ENCODE measurements around the gene LAMB4.

Gene LAMB4

DNA sequence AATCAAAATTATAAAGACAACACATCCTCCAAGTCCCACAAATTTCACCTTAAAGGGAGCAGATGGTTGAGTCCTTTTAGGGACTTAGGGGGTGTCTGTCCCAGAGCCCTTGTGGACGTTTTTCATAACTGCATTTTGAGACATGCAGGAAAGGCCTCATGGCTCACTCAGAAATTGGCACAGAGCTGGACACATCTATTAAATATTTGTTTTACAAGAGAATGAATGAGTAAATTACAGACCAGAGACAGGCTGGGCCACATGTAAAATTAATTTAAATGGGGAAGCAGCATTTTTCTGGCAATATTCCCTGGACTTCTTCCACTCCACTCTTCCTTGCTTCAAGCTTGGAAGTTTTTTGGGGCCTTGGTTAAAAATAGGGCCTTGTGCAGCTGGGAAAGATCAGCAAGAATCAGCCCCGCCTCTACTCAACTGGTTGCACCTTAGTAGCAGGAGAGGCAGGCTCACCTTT, 147.2 kb downstream of the LAMB4 start:
- TF ChIP-seq, protein P1, sequence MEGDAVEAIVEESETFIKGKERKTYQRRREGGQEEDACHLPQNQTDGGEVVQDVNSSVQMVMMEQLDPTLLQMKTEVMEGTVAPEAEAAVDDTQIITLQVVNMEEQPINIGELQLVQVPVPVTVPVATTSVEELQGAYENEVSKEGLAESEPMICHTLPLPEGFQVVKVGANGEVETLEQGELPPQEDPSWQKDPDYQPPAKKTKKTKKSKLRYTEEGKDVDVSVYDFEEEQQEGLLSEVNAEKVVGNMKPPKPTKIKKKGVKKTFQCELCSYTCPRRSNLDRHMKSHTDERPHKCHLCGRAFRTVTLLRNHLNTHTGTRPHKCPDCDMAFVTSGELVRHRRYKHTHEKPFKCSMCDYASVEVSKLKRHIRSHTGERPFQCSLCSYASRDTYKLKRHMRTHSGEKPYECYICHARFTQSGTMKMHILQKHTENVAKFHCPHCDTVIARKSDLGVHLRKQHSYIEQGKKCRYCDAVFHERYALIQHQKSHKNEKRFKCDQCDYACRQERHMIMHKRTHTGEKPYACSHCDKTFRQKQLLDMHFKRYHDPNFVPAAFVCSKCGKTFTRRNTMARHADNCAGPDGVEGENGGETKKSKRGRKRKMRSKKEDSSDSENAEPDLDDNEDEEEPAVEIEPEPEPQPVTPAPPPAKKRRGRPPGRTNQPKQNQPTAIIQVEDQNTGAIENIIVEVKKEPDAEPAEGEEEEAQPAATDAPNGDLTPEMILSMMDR (IDR thresholded peaks at IDR 0.05; ENCODE audit: control insufficient read depth, extremely low read depth, insufficient read depth), result peak; percentile 30; the same call in 1 of the 2 replicates
- peak; percentile 79 for DNase-seq (ENCODE audit: low read depth)
- no peak overlapping the region for H3K4me3 ChIP-seq (ENCODE audit: low read depth, low read length)

DNA sequence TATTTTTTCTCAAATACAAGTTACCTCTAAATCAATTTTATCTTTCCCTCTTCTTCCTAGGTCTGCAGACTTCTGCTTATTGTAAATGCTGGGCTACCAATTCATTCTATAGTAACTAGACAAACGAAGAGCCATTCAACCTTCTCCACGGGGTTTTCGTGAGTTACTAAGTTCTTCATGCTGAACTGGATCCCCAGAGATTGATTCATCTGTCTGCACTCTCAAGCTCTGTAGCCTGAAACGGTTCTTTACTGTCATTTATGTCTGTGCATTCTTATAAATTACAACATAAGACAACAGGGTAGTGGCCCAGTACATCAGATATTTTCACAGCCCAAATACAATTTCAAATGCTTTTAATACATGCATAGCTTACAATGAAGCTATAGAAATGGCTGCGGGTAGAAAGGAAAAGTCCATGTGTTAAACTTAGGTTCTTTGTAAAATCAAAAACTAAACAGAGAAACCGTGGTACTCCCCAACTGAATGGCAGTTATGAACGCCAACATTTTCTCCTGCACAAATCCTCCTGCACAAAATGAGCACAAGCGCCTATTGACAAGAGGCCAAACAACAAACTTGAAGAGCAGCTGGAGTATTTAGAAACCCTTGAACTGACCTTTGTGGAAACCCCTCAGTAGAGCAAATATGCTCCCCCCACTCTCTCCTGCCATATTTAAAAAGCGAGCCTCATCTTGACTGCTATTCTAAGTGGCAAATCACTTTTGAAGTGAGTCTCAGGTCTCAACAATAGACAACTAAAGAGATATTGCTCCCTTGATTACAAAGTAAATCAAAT, 147.9 kb downstream of the LAMB4 start:
- TF ChIP-seq, protein P1 (IDR thresholded peaks at IDR 0.05; ENCODE audit: control insufficient read depth, extremely low read depth, insufficient read depth), result no peak
- no peak for DNase-seq (ENCODE audit: low read depth)
- no peak overlapping the region for H3K4me3 ChIP-seq (ENCODE audit: low read depth, low read length)

DNA sequence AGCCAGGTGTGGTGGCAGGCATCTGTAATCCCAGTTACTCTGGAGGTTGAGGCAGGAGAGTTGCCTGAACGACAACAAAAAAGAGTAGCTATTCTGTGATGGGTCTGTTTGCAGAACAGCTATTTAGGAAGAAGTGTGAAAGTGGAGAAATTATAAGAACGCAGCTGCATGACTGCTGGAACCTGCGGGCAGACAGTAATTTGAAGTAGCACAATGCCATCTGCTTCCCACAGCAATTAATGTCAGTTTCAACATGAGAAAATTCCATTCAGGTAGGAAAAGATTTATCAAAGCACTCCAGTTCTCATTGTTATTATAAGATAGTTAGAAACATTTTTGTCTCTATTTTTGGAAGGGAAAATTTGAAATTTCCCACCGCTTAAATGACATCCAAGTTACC, 148.7 kb downstream of the LAMB4 start:
- TF ChIP-seq, protein P1 (IDR thresholded peaks at IDR 0.05; ENCODE audit: control insufficient read depth, extremely low read depth, insufficient read depth), result no peak
- no peak overlapping the region for H3K4me3 ChIP-seq (ENCODE audit: low read depth, low read length)
- no peak for DNase-seq (ENCODE audit: low read depth)

DNA sequence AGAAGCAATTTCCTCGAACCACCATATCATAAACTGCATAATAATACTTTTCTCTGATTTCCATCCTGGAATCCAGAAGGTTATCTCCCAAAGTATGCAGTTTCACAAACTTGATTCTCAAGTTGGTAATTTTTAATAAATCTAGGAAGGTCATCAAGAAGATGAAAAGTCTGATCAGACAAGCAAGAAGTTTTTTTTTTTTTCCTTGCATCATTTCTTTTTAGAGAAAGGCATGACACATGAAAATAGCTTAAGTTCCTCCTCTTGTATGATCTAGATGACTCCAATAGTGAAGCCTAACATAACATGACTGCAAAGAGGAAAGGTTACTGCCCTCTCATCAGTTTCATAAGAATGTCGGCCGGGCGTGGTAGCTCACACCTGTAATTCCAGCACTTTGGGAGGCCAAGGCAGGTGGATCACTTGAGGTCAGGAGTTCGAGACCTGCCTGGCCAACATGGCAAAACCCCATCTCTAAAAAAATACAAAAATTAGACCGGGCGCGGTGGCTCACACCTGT, 149.4 kb downstream of the LAMB4 start:
- DNase-seq (ENCODE audit: low read depth), result no peak
- TF ChIP-seq, protein P1 (IDR thresholded peaks at IDR 0.05; ENCODE audit: control insufficient read depth, extremely low read depth, insufficient read depth), result no peak

DNA sequence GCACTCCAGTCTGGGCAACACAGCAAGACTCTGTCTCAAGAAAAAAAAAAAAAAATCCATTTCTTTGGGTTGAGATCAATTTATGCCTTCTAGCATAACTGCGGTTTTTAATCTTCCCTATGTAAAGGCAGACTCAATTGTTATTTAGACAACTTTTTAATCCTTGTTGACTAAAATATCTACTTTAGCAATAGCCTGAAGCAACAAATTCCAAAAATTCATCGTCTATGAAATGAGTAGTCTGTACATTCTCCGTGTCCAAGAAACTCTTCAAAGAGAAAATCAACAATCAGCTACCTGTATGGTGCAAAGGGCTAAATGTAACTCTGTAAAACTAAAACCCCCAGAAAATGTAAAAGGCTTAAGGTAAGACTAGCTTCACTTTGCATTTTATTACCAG, 150.0 kb downstream of the LAMB4 start:
- TF ChIP-seq, protein P1 (IDR thresholded peaks at IDR 0.05; ENCODE audit: control insufficient read depth, extremely low read depth, insufficient read depth), result no peak
- no peak overlapping the region for H3K4me3 ChIP-seq (ENCODE audit: low read depth, low read length)
- DNase-seq (ENCODE audit: low read depth), result no peak

More for the DNA sequence above, 149.4 kb downstream of the LAMB4 start:
- no peak overlapping the region for H3K4me3 ChIP-seq (ENCODE audit: low read depth, low read length)

DNA sequence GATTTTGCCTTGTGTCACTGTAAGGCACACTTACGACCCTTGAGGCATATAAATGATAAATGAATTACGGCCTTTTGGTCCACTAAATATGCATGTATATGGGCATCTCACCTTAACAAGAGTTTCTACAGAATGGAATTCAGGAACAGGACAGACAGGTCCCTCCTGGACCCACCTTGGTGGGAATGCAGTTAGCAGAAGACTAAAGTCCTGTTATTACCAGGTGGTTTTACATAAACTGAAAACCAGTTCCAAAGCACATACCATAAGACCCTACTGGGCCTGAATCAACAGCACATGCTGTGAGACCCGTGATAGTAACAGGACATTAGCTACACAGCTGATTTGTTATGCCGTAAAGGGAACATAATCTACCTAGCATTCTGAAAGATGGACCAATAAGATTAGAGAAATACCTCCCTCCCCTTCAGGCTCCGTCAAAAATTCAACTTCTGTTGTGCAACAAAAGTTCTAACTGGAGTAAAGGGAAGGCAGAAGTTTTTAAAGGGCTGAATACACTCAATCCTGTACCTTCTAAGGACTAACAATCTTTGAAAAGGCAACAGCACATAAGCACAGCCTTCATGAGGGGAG, 151.2 kb downstream of the LAMB4 start:
- no peak for DNase-seq (ENCODE audit: low read depth)
- TF ChIP-seq, protein P1 (IDR thresholded peaks at IDR 0.05; ENCODE audit: control insufficient read depth, extremely low read depth, insufficient read depth), result no peak
- H3K4me3 ChIP-seq (ENCODE audit: low read depth, low read length), result no peak overlapping the region
